Liver (tissue), 9 donors: ENCODE data around the gene PDLIM4. TPM values are rescaled to one million over a fixed set of nuclear protein-coding genes. Genes with fewer than 3 reads are reported as not detected.
A peak's percentile ranks its signal among the peaks of the same experiment; 100 is the strongest.

Experiments
- DNase-seq: peaks from one replicate; pipeline ENCODE4 v3.0.0-alpha.2; 2017; ENCODE audit warnings: low spot score
- H3K27ac ChIP-seq, 2 donors: one replicate each; pipeline ENCODE4 v1.7.0; 2013; ENCODE audit warnings: inconsistent platforms in 2 of 2, low read length in 2 of 2, control low read depth in 1 of 2, low read depth in 1 of 2, mild to moderate bottlenecking in 1 of 2
- H3K27me3 ChIP-seq, 4 donors: one replicate each; pipeline versions ENCODE4 v1.6.1 to v1.7.0; 2013; ENCODE audit warnings: low read length in 3 of 4, inconsistent platforms in 1 of 4, mild to moderate bottlenecking in 1 of 4, moderate library complexity in 1 of 4; ENCODE audit not compliant: control insufficient read depth in 4 of 4, insufficient read depth in 4 of 4
- H3K36me3 ChIP-seq, 4 donors: one replicate each; pipeline versions ENCODE4 v1.6.1 to v1.7.0; 2013; ENCODE audit warnings: low read length in 3 of 4, mild to moderate bottlenecking in 3 of 4, low read depth in 1 of 4, moderate library complexity in 1 of 4; ENCODE audit not compliant: control insufficient read depth in 4 of 4, insufficient read depth in 3 of 4
- H3K4me1 ChIP-seq, 4 donors: one replicate each; pipeline versions ENCODE4 v1.6.1 to v1.7.0; 2013; ENCODE audit warnings: low read length in 3 of 4, mild to moderate bottlenecking in 3 of 4, moderate library complexity in 1 of 4; ENCODE audit not compliant: control insufficient read depth in 4 of 4, insufficient read depth in 4 of 4
- H3K4me3 ChIP-seq, 3 donors: one replicate each; pipeline versions ENCODE4 v1.6.1 to v1.7.0; 2013; ENCODE audit warnings: low read length in 3 of 3, control low read depth in 1 of 3, low read depth in 1 of 3, mild to moderate bottlenecking in 1 of 3
- H3K9ac ChIP-seq, 2 donors: one replicate each; pipeline ENCODE4 v1.7.0; 2013; ENCODE audit warnings: low read length in 2 of 2, mild to moderate bottlenecking in 2 of 2, moderate library complexity in 2 of 2, control low read depth in 1 of 2, low read depth in 1 of 2
- H3K9me3 ChIP-seq, 4 donors: one replicate each; pipeline versions ENCODE4 v1.6.1 to v1.7.0; 2013; ENCODE audit warnings: low read length in 3 of 4; ENCODE audit not compliant: control insufficient read depth in 4 of 4
- ATF3 ChIP-seq: IDR thresholded peaks from 2 replicates; pipeline ENCODE4 v1.6.1; 2016; ENCODE audit warnings: antibody characterized with exemption
- CTCF ChIP-seq: fragments of 150-350 bp; IDR thresholded peaks from 2 replicates; pipeline ENCODE4 v1.5.1; 2017; ENCODE audit warnings: improper control_type of control experiment, low read depth, low read length; ENCODE audit not compliant: missing input control
- EGR1 ChIP-seq, 2 donors: IDR thresholded peaks; 2 replicates each; pipeline ENCODE4 v1.6.1; 2016 to 2018; ENCODE audit warnings: antibody characterized with exemption in 2 of 2, low read depth in 2 of 2
- FOXA1 ChIP-seq: IDR thresholded peaks from 2 replicates; pipeline ENCODE4 v1.6.1; 2016; ENCODE audit warnings: antibody characterized with exemption
- FOXA2 ChIP-seq: IDR thresholded peaks from 2 replicates; pipeline ENCODE4 v1.6.1; 2016; ENCODE audit warnings: antibody characterized with exemption
- GABPA ChIP-seq, 2 donors: IDR thresholded peaks in 1 of 2; conservative IDR thresholded peaks in 1 of 2; 2 replicates each; pipeline ENCODE4 v1.6.1; 2016; ENCODE audit warnings: antibody characterized with exemption in 2 of 2, mild to moderate bottlenecking in 1 of 2, moderate library complexity in 1 of 2
- HNF4G ChIP-seq: IDR thresholded peaks from 2 replicates; pipeline ENCODE4 v1.6.1; 2016; ENCODE audit warnings: antibody characterized with exemption
- MAX ChIP-seq: IDR thresholded peaks from 2 replicates; pipeline ENCODE4 v1.6.1; 2016; ENCODE audit warnings: antibody characterized with exemption
- RAD21 ChIP-seq, 2 donors: IDR thresholded peaks; 2 replicates each; pipeline ENCODE4 v1.6.1; 2016; ENCODE audit warnings: antibody characterized with exemption in 2 of 2, mild to moderate bottlenecking in 2 of 2
- REST ChIP-seq: IDR thresholded peaks from 2 replicates; pipeline ENCODE4 v1.6.1; 2016; ENCODE audit warnings: antibody characterized with exemption, mild to moderate bottlenecking
- RXRA ChIP-seq, 2 donors: IDR thresholded peaks; 2 replicates each; pipeline ENCODE4 v1.6.1; 2017 to 2018; ENCODE audit warnings: antibody characterized with exemption in 2 of 2, mild to moderate bottlenecking in 1 of 2
- SP1 ChIP-seq: IDR thresholded peaks from 2 replicates; pipeline ENCODE4 v1.6.1; 2018; ENCODE audit warnings: antibody characterized with exemption, mild to moderate bottlenecking
- TAF1 ChIP-seq: conservative IDR thresholded peaks from 2 replicates; pipeline ENCODE4 v1.6.1; 2016; ENCODE audit warnings: antibody characterized with exemption, mild to moderate bottlenecking
- YY1 ChIP-seq: IDR thresholded peaks from 2 replicates; pipeline ENCODE4 v1.6.1; 2016; ENCODE audit warnings: antibody characterized with exemption, mild to moderate bottlenecking
- ZBTB33 ChIP-seq: IDR thresholded peaks from 2 replicates; pipeline ENCODE4 v1.6.1; 2016; ENCODE audit warnings: antibody characterized with exemption
- WGBS: extraction: QIAGEN DNeasy Blood & Tissue Kit; methylation state at CpG from one replicate; pipeline ENCODE4 v1.1.7; 2013; 5-methylcytosine and 5-hydroxymethylcytosine counted together
- polyA plus RNA-seq, 2 donors: library from polyadenylated mRNA; stranded (reverse) in 1 of 2; unstranded in 1 of 2; fragments of 200-250 nt in 1 of 2; fragments of >200 nt in 1 of 2; fragmentation: Nextera tagmentation in 1 of 2; extraction: Ambion mirVana in 1 of 2; gene quantifications; one replicate each; pipeline versions ENCODE4 v1.2.1 to v1.2.3, GENCODE V29; 2013 to 2015
- total RNA-seq, 2 donors: library from RNA; depleted of rRNA; stranded (reverse); fragments of >200 nt; gene quantifications; one replicate each; pipeline ENCODE4 v1.2.3, GENCODE V29; 2014
- donor health status: healthy.
- donor health status: healthy.
- donor health status: healthy.
- donor health status: healthy.
- donor health status: healthy.

PDLIM4 gene
- total and polyA plus RNA-seq, 4 donors: 0.25 to 0.93 (median 0.65) TPM

GRCh38 chr5:132264546-132265335 lies 7.2 kb downstream of the PDLIM4 start:
- Histone ChIP-seq H3K4me3 (no peak overlapping the region), H3K9ac (no peak overlapping the region), H3K27me3 (no peaks in the 10 kb centered on the region), H3K4me1 (no peaks in the 10 kb centered on the region), H3K9me3 (no peaks in the 10 kb centered on the region), H3K27ac (no peak overlapping the region), H3K36me3 (no peaks in the 10 kb centered on the region)
- TF ChIP-seq ATF3 (no peak), CTCF (no peak), YY1 (no peak), RAD21 (IDR thresholded peaks at IDR 0.05) (no peak), FOXA2 (no peak), GABPA (IDR thresholded peaks at IDR 0.05 in 1 of 2, conservative IDR thresholded peaks at IDR 0.05 in 1 of 2) (no peak), REST (no peak), TAF1 (no peak), HNF4G (no peak), SP1 (no peak), EGR1 (IDR thresholded peaks at IDR 0.05; ENCODE audit: low read depth in 2 of 2) (no peak), FOXA1 (no peak), MAX (no peak), RXRA (IDR thresholded peaks at IDR 0.05) (no peak)
- peak; percentile 27 for DNase-seq
- 70% methylated on average over 4 of the region's 4 CpGs for WGBS

- peak; percentile 30 for DNase-seq
- H3K9me3 ChIP-seq: no peaks in the 10 kb centered on the region
- H3K27me3 ChIP-seq: no peaks in the 10 kb centered on the region
- H3K9ac ChIP-seq: no peak overlapping the region
- H3K4me3 ChIP-seq: no peak overlapping the region
- no peaks in the 10 kb centered on the region for H3K36me3 ChIP-seq
- 58% methylated on average over 8 of the region's 8 CpGs for WGBS
- no peaks in the 10 kb centered on the region for H3K4me1 ChIP-seq
- TF ChIP-seq ATF3 (no peak), EGR1 (IDR thresholded peaks at IDR 0.05; ENCODE audit: low read depth in 2 of 2) (no peak), ZBTB33 (no peak), RXRA (IDR thresholded peaks at IDR 0.05) (no peak), HNF4G (no peak)
- no peak overlapping the region for H3K27ac ChIP-seq
Measured at GRCh38 chr5:132265336-132266030, 8.0 kb downstream of the PDLIM4 start.
